ENCODE results near the gene CNIH1. TPM values are rescaled to one million over a fixed set of nuclear protein-coding genes. Genes with fewer than 3 reads are reported as not detected.

The CNIH1 gene
- total and polyA plus RNA-seq, 2 of the 13 experiments (the other 11 are each of a cell fraction or from before 2014, with no cell fraction given) = 166 to 421 TPM

DNA sequence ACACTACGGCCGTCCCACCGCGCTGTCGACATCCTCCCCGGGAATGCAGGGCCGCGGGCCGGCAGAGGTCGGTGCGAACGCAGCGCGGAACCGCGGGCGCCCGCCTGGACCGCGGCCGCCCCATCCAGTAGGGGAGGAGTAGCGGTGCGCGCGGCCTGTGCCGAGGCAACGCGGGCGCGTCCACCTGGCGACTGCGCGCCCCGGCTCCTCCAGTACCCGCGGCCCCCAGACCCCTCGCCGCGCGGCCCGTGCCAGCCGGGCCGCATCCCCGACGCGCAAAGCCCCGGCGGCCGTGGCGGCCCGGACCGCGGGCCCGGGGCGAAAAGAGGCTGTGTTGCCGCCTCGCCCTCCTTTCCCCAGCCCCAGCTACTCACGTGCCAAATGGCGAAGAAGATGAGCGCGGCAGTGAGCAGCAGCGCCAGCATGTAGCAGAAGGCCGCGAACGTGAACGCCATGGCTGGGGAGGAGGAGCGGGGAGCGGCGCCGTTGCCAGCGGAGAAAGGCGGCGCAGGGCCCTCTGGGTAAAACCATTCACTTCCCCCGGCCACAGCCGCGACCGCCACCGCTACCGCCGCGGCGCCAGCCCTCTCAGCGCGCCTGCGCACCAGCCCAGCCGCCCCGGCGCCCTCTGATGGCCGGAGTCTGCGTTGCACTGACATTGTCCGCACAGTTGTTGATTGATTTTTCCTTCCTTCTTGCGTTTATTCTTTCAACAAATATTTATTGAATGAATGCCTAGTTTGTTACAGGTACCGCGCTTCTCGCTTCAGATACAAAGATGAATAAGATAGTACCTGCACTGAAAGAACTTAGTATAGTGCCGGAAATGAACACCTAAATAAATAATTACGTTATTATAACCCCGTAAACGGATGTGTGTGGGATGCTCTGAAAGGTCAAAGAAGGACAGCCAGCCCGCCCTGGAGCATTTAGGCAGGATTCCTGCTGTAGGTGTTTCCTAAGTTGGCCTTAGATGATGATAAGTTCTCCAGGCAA lies at the start of gene CNIH1 (continued):
- TF ChIP-seq ZFP90 (CRISPR knock-in tag; IDR thresholded peaks at IDR 0.05; ENCODE audit: borderline replicate concordance) (no peak), ZNF20 (CRISPR knock-in tag; IDR thresholded peaks at IDR 0.05) (no peak), GFI1 (CRISPR knock-in tag; IDR thresholded peaks at IDR 0.05; ENCODE audit: borderline replicate concordance) (no peak; the same call in 1 of the 2 replicates), IKZF1 (IDR thresholded peaks at IDR 0.05) (no peak), ZNF138 (CRISPR knock-in tag; IDR thresholded peaks at IDR 0.05; ENCODE audit: low read depth) (peak; percentile 89; the same call in 1 of the 2 replicates), KLF15 (CRISPR knock-in tag; IDR thresholded peaks at IDR 0.05; ENCODE audit: borderline replicate concordance) (no peak), ISL2 (CRISPR knock-in tag; IDR thresholded peaks at IDR 0.05) (0 out of 2 replicates have a peak, but pooled peaks have one; percentile 34), MYC (CRISPR knock-in tag; IDR thresholded peaks at IDR 0.05; ENCODE audit: borderline replicate concordance) (peak; percentile 63; the same call in 1 of the 2 replicates), CENPT (CRISPR knock-in tag; IDR thresholded peaks at IDR 0.05; ENCODE audit: low read depth) (0 out of 2 replicates have a peak, but pooled peaks have one; percentile 70), ZNF670 (CRISPR knock-in tag; IDR thresholded peaks at IDR 0.05; ENCODE audit: borderline replicate concordance) (peak; percentile 77; the same call in 1 of the 2 replicates), ZFP62 (CRISPR knock-in tag; IDR thresholded peaks at IDR 0.05) (no peak), GLI4 (CRISPR knock-in tag; IDR thresholded peaks at IDR 0.05; ENCODE audit: borderline replicate concordance) (no peak; the same call in 1 of the 2 replicates), PTBP1 (IDR thresholded peaks at IDR 0.05; ENCODE audit: low read depth, low read length, poor library complexity, severe bottlenecking) (no peak), ZNF292 (CRISPR knock-in tag; IDR thresholded peaks at IDR 0.05; ENCODE audit: borderline replicate concordance, low read depth) (peak; percentile 43; the same call in 1 of the 2 replicates), U2AF2 (IDR thresholded peaks at IDR 0.05; ENCODE audit: low read depth, low read length) (no peak), ZNF660 (CRISPR knock-in tag; IDR thresholded peaks at IDR 0.05; ENCODE audit: borderline replicate concordance, low read depth) (no peak)
- TF ChIP-seq, protein P1, sequence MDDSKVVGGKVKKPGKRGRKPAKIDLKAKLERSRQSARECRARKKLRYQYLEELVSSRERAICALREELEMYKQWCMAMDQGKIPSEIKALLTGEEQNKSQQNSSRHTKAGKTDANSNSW (CRISPR knock-in tag; IDR thresholded peaks at IDR 0.05; ENCODE audit: borderline replicate concordance) = no peak
- TF ChIP-seq, protein P2, sequence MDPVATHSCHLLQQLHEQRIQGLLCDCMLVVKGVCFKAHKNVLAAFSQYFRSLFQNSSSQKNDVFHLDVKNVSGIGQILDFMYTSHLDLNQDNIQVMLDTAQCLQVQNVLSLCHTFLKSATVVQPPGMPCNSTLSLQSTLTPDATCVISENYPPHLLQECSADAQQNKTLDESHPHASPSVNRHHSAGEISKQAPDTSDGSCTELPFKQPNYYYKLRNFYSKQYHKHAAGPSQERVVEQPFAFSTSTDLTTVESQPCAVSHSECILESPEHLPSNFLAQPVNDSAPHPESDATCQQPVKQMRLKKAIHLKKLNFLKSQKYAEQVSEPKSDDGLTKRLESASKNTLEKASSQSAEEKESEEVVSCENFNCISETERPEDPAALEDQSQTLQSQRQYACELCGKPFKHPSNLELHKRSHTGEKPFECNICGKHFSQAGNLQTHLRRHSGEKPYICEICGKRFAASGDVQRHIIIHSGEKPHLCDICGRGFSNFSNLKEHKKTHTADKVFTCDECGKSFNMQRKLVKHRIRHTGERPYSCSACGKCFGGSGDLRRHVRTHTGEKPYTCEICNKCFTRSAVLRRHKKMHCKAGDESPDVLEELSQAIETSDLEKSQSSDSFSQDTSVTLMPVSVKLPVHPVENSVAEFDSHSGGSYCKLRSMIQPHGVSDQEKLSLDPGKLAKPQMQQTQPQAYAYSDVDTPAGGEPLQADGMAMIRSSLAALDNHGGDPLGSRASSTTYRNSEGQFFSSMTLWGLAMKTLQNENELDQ (CRISPR knock-in tag; IDR thresholded peaks at IDR 0.05; ENCODE audit: borderline replicate concordance) = no peak
- TF ChIP-seq, protein P3, sequence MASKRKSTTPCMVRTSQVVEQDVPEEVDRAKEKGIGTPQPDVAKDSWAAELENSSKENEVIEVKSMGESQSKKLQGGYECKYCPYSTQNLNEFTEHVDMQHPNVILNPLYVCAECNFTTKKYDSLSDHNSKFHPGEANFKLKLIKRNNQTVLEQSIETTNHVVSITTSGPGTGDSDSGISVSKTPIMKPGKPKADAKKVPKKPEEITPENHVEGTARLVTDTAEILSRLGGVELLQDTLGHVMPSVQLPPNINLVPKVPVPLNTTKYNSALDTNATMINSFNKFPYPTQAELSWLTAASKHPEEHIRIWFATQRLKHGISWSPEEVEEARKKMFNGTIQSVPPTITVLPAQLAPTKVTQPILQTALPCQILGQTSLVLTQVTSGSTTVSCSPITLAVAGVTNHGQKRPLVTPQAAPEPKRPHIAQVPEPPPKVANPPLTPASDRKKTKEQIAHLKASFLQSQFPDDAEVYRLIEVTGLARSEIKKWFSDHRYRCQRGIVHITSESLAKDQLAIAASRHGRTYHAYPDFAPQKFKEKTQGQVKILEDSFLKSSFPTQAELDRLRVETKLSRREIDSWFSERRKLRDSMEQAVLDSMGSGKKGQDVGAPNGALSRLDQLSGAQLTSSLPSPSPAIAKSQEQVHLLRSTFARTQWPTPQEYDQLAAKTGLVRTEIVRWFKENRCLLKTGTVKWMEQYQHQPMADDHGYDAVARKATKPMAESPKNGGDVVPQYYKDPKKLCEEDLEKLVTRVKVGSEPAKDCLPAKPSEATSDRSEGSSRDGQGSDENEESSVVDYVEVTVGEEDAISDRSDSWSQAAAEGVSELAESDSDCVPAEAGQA (IDR thresholded peaks at IDR 0.05; ENCODE audit: low read depth) = no peak
- TF ChIP-seq, protein P3 (CRISPR knock-in tag; IDR thresholded peaks at IDR 0.05; ENCODE audit: borderline replicate concordance) = no peak

Measured in HepG2 (cell line).